SIG-M5 treated with dmso at 0.1 percent for 504 hours (cell line): ENCODE data around the gene MX1.

Source experiments
- DNase-seq: peaks from one replicate; lab custom pipeline; 2025; ENCODE audit not compliant: unreplicated experiment; lab: John Stamatoyannopoulos, UW

MX1 gene, protein sequence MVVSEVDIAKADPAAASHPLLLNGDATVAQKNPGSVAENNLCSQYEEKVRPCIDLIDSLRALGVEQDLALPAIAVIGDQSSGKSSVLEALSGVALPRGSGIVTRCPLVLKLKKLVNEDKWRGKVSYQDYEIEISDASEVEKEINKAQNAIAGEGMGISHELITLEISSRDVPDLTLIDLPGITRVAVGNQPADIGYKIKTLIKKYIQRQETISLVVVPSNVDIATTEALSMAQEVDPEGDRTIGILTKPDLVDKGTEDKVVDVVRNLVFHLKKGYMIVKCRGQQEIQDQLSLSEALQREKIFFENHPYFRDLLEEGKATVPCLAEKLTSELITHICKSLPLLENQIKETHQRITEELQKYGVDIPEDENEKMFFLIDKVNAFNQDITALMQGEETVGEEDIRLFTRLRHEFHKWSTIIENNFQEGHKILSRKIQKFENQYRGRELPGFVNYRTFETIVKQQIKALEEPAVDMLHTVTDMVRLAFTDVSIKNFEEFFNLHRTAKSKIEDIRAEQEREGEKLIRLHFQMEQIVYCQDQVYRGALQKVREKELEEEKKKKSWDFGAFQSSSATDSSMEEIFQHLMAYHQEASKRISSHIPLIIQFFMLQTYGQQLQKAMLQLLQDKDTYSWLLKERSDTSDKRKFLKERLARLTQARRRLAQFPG

DNA sequence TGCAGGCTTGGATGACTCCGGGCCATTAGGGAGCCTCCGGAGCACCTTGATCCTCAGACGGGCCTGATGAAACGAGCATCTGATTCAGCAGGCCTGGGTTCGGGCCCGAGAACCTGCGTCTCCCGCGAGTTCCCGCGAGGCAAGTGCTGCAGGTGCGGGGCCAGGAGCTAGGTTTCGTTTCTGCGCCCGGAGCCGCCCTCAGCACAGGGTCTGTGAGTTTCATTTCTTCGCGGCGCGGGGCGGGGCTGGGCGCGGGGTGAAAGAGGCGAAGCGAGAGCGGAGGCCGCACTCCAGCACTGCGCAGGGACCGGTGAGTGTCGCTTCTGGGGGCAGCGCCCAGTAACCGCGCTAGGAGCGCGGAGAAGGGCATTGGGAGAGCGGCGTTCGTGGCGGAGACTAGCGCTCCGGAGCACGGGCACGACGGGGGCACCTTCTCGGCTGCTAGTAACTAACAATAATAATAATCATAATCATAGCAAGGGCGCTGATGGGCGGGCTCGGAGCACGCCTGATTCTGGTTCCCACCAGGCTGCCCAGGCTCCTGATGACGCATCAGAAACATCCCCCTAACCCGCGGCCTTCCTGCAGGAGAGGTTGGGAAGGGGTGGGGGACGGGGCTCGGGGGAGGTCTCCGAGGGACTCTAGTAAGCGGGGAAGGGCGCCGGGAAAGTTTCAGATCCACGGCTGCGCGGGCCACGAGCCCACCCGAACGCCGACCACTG lies at the start of gene MX1:
Gene MX1 (plus strand): TSS at position 286 of the 722 bp plus-strand sequence. CDS start 5,832 bp downstream, outside the sequence.
- no peak for DNase-seq

DNA sequence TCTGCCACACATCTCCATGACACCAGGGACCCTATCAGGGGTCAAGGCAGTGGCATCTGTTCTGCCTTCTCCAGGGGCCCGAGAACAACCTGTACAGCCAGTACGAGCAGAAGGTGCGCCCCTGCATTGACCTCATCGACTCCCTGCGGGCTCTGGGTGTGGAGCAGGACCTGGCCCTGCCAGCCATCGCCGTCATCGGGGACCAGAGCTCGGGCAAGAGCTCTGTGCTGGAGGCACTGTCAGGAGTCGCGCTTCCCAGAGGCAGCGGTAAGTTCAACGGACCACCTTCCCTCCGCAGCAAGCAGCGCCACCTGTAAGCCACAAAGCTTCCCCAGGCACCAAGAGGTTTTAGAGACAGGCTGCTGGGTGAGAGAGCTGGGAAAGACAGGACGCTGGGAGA lies 48.3 kb upstream of the MX1 start:
- DNase-seq, result no peak

DNA sequence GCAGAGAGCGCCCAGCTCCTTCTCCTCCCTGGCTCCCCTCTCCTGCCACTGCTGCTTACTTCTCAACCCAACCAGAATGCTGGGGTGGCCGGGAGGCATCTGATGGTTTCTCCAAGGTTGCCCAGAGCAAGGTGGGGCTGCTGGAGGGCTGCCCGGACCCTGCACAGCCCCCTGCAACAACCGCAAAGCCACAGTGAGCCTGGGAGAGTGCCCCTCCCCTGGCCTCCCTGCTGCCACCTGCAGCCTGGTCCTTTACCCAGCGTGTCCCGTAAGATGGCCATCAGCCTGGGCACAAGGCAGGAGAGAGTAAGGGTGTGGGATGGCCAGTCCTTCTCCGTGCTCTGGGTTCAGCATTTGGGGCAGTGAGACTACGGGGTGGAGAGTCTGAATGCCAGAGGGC lies 47.2 kb upstream of the MX1 start:
- no peak for DNase-seq

DNA sequence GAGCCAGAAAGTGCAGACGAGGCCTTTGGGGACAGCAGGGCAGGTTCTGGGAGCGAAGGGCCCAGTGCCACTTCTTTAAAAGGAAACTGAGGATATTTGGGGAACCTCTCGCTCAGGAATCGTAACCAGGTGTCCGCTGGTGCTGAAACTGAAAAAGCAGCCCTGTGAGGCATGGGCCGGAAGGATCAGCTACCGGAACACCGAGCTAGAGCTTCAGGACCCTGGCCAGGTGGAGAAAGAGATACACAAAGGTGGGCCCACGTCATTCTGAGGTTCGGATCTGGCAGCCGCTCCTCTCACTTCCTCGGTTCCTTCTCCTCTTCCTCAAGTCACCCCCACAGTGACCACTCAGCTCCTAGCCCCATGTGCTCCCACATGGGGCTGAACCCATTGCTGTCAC lies 46.1 kb upstream of the MX1 start:
- no peak for DNase-seq

DNA sequence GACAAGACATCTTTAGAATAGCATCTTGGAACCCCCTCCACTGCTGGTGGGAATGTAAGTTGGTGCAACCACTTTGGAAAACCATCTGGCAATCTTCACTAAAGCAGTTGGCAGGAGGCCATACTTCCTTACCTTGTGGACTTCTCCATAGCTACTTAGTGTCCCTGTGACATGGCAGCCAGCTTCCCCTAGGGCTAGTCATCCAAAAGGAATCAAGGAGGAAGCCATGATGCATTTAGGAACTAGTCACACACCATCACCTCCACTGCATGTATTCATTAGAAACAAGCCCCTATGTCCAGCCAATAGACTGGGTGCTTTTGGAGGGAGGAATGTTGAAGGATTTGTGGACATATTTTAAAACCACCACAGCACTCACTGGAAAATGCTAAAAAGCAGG lies 44.3 kb upstream of the MX1 start:
- no peak for DNase-seq

DNA sequence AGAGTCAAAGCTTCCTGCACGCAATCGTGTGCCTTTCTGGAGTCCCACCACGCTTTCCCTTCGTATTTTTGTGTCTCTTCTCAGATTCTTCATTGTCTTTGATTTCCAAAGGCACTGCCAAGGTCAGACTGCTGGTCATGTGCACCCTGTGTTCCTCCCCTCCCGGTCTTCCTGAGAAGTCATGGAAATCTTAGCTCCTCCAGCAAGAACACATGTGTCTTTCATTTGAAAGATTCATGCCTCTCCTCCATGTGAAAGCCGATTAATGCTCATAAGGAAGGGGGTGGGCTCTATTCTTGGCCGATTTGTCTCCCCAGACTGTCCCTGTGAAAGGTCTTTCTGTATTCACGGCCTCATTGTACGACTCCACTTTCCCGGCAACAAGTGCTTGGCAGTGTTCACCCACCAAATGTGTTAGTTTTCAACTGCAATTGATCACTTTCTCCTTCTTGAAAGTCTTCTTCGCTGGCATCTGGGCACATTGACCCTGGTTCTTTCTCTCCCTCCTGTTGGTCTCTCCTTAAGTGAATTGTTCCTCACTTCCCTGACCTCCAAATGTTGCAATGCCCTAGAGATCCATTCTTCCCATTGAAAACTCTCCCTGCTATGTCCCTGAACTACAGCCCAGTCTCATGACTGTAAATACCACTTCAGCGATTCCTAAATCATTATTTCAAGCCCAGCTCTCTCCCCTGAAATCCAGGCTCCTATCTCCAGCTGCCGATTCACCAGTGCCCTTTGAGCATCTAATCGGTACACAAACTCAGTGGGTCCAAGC lies 38.8 kb upstream of the MX1 start:
- DNase-seq, result no peak

DNA sequence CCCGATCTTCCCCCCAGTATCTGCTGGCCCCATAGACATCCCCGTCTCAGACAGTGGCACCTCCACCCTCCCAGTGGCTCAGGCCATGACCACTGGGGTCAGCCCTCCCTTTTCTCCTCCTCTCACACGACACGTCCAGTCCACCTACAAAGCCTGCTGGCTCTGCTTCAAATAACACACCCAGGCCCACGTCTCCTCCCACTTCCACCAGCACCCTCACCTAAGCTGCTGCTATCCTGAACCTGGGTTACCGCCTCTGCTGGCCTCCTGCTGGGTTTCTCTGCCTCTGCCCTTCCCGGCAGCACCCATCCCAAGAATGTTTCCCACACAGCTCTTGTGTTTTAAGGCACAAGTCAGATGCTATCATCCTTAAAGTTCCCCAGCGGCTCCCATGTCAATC lies 38.2 kb upstream of the MX1 start:
- DNase-seq, result no peak

DNA sequence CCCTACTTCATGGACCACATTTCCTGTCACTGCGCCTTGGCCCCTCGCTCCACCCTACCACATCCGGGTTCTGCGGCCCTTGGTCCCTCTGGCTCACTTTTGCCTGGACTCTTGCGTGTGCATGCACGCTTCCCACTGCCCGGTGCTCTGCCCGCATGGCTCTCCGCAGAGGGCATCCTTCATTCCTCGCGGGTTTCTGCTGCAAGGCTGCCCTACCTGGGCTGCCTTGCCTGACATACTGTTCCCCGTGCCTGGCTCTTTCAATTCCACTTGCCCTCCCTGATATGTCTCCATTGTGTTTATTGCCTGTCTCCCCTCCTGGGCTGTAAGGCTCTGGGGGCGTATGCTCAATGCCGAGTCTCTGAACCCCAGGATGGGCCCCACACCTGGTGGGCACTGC lies 37.8 kb upstream of the MX1 start:
- no peak for DNase-seq

DNA sequence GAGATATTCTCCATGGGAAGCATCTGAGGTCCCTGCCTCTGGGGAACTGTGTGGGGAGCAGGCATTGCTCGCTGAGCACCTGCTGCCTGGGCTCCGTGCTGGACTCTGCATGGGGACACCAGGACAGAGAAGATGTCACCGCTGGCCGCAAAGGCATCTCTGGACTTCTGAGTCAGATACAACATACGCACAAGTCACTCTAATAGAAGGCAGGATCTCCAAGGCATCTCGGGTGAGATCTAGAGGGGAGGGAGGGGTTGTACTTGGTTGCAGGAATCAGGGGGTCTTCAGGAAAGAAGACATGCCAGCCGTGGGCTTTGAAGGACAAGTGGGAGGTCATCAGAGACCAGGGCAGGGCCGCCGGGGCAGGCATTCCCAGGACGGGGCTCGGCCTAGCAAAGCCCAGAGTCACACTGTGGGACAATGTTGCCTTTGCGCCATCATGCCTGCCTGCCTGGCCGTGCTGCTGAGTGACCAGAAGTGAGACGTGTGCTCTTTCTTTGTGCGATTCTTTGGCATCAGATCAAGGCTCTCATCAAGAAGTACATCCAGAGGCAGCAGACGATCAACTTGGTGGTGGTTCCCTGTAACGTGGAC lies 35.9 kb upstream of the MX1 start:
- DNase-seq, result no peak

DNA sequence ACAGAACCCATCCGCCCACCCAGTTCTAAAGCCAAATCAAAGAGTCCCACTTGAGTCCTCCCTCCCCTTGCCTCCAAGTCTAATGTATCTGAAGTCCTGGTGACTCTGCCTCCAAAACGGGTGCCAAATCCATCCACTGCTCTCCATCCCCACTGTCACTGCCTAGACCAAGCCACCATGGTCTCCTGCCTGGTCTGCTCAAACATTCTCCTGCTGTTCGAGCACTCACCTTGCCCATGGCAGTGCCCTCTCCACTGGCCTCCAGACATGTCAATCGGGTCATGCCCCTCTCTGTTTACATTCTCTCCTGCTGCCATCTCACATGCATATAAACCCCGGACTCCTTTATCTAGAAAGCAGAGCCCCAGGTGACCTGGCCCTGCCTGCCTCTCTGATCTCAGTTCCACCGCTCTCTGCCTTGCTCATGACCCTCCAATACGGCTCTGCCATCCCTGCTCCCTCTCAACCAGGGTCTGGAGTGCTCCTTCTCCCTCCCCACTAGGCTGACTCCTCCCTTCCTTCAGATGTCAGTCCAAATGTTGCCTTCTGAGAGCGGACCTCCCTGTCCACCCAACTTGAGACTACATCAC lies 32.1 kb upstream of the MX1 start:
- DNase-seq, result no peak

DNA sequence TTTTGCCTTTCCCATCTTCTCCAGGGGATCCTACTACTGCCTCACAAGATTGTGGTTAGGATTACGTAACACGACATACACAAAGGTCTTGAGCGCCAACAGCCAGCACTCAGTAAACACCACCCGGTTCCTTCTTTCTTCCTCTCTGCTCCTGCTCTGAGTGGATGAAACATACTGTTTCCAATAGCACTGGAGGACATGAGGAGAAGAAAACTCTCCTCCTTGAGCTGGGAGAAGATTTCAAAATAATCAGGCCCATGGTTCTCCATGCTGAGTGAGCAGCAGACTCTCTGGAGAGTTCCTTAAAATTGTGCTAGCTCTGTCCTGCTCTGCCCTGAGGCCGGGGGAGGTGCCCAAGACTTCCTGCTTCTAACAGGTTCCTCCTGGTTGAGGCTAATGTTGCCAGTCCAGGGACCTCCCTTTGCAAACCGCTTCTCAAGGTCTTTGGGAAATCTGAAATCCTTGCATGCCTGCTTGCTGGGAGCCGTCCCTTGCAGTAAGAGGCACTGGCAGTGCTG lies 29.4 kb upstream of the MX1 start:
- DNase-seq, result peak; percentile 96

DNA sequence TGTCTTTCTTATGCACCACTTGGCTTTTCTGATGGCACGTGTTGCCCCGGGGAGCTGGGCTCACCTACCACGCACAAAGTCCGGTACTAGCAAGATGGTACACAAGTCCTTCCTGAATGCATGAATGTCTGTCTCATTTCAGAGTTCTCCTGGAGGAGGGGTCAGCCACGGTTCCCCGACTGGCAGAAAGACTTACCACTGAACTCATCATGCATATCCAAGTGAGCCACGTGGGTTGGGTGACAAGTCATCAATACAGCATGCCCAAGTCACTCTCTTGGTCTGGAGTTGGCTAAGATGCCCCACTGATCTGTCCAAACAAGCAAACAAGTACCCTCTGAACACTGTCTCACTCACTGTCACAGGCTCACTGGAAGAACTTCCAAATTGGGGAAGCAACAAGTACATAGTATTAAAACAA lies 28.6 kb upstream of the MX1 start:
- no peak for DNase-seq

DNA sequence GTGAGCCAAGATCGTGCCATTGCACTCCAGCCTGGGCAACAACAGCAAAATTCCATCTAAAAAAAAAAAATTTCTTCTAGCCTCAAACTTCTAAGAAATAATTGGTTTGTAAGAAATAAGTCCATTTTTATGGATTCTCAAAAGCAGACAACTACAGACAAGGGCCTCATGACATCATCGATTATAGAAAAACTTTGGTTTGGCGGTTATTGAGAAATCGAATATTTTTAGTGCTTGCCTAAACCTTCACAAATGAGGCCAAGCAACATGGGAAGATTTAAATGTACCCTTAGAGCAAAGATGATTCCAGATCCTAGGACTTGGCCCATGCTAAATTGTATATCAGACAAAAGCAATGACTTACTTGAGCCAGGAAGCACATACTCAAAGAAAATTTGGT lies 27.8 kb upstream of the MX1 start:
- DNase-seq, result no peak

DNA sequence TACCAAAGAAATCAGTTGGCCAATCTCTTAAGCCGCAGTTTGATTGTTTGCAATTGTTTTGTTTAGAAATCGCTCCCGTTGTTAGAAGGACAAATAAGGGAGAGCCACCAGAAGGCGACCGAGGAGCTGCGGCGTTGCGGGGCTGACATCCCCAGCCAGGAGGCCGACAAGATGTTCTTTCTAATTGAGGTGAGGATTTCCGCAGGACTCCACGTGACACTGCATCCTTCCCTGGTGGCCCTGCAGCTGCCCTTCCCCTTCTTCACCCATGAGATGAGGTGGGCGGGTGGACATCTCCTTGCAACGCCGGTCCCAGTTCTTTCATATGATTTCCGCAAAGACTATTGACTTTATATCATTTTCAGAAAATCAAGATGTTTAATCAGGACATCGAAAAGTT lies 27.2 kb upstream of the MX1 start:
- no peak for DNase-seq

DNA sequence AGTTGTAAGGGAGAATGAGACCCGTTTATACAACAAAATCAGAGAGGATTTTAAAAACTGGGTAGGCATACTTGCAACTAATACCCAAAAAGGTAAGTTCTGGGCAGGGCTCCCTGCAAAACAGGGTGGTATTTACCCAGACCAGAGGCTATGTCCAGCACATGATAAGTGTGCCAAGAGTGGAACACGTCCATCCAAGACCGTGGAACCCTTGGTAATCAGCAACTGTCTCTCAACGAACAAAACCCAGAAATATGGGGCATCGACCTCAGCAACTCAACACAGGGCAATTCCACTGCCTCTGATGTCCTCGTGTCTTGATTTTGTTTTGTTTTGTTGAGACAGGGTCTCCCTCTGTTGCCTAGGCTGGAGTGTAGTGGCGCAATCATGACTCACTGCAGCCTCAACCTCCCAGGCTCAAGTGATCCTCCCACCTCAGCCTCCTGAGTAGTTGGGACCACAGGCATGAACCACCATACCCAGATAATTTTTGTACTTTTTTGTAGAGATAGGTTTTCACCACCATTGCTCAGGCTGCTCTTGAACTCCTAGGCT lies 26.7 kb upstream of the MX1 start:
- DNase-seq, result no peak

DNA sequence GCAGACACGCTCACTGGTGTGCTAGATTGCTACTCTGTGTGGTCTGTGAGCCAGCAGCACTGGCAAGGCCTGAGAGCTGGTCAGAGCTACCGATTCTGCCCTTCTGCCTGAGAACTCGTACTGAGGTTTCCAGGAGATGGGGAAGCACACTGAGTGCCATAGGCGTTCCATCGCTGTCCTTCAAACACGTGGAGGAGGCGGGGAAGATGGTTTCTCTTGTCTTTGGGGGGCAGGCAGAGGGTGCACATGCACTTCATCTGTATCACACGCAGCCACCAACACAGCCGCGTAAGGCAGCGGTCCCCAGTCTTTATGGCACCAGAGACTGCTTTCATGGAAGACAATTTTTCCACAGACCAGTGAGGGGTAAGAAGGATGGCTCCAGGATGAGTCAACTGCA lies 23.8 kb upstream of the MX1 start:
- DNase-seq, result no peak

DNA sequence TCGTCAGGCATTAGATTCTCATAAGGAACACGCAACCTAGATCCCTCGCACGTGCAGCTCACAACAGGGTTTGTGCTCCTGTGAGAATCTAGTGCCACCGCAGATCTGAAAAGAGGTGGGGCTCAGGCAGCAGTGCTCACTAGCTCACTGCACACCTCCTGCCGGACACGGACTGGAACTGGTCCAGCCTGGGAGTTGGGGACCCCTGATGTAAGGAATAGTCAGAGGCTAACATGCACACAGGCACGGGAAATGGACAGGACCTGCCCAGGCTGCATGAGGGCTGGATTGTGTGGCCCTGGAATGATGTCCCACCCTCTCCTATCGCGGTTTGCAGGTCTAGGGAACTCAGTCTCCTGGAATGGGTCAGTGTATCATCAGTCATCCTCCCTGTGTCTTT lies 23.2 kb upstream of the MX1 start:
- no peak for DNase-seq

DNA sequence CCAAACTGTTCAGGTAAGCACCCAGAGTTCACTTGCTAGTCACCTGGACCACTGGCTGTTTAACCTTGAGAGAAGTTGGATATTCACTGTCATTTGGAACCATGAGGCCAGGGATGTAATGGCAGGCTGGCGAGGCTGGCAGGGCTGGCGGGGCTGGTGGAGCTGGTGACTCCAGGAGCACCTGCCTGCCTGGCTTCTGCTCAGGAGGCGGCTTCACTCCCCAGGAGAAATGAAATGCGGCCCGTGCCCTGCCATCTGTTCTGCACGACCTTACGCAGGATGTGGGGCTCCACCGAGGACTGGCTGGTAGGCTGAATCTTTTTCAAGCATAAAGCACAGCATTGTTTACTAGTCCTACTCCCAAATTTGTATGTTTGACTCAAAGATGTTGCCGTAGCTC lies 22.7 kb upstream of the MX1 start:
- DNase-seq, result no peak

DNA sequence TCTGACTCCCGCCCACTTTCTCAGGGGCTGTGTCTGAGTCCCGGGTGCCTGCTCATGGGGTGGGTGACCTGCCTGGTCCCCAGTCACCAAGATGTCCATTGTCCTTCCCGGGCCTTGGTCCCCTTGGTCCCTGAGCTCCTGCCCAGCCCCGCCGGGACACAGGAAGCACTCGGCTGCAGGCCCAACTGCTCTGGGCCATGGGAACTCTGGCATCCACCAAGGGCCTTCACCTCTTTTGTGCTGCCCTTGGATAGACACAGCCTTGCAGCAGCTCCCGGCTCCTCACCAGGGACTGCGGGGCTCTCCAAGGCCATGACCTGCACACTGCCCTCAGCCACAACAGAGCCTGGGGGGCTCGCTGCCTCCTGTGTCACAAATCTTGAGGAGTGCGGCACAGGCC lies 22.1 kb upstream of the MX1 start:
- no peak for DNase-seq

DNA sequence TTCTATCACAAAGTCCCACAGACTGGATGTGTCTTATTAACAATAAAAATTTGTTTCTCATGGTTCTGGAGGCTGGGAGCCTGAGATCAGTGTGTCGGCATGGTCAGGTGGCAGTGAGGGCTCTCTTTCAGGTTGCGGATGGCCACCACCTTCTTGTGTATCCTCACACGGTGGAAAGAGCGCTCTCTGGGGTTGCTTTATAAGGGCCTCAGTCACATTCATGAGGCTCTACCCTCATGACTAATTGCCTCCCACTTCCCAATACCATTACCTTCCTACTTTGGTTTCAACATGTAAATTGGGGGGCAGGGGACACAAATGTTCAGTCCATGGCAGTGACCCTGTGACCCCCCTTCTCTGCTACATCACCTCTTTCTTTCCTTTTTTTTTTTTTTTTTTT lies 20.7 kb upstream of the MX1 start:
- no peak for DNase-seq
